GM21381 (cell line): Measurements from ENCODE around the gene MRPL46.
"Not testable (repeated sequence)": the region's sequence is repeated elsewhere in the genome, so short reads cannot be mapped to it uniquely, and the experiment has no call there.

Experiments used
- ATAC-seq: cut with Tn5 transposase; IDR thresholded peaks from one replicate; pipeline ENCODE4 v1.9.1; 2021; ENCODE audit warnings: mild to moderate bottlenecking, moderate library complexity; ENCODE audit not compliant: unreplicated experiment

MRPL46 gene

GRCh38 chr15:88479169-88479568 is 12.0 kb upstream of the MRPL46 start:
- no peak for ATAC-seq

DNA sequence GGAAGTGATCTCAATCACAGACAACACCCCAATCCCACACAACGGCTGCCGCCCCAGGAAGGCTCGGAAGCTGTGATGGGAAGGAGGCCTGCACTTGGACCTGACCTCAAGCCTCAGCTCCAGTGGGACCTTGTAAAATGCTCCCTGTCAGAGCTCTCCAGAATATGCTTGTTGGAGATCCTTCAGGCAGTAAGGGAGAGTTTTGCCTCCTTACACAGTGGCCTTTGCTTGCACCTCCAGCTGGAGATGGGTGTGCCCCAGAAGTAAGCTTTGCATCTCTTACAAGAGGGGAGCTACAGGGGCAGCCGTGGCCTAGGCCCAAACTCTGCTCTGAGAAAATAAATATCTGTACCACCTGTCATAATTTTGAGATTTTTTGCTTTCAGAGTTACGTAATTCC is 10.7 kb upstream of the MRPL46 start:
- no peak for ATAC-seq

GRCh38 chr15:88477126-88477525 is 9.9 kb upstream of the MRPL46 start:
- ATAC-seq: no peak

DNA sequence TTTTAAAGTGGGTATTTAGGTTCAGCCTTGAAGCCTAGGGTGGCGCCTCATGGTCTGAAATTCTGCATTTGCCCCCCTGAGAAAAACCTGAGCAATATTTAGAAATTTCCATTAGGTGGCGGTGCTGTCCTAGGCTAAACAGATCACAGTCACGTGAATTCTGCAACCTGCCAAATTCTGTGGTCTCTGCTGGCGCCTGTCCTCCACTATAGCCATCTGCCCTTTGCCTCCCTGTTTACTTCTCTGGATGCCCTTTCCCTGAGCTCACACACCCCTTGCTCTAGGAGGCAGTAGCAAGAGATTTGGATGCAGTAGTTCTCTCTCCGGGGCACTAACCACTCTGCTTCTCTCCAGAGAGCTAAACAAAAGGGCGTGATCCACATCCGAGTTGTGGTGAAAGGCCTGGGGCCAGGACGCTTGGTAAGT is 9.5 kb upstream of the MRPL46 start:
- no peak for ATAC-seq

DNA sequence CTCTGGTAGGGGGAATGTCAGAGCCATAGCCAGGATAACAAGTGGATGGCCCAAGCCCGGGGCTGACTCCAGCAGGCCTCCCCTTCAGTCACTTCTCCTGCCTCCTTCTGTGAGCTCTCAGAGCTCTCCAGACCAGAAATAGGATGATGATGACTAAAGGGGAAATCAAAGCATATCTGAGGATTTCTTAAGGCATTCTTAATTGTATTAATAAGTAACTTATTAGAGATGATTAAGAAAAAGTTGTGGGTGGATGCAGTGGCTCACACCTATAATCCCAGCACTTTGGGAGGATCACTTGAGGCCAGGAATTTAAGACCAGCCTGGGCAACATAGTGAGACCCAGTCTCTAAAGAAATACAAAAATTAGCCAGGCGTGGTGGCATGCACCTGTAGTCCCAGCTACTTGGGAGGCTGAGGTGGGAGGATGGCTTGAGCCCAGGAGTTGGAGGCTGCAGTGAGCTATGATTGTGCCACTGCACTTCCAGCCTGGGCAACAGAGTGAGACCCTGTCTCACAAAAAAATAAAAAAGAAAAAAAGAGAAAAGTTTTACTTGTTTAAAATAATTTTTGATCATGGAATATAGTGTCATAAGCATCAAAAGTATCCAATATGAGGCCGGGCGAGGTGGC is 6.6 kb upstream of the MRPL46 start:
- ATAC-seq: not testable (repeated sequence)

GRCh38 chr15:88472225-88472624 is 5.0 kb upstream of the MRPL46 start:
- no peak for ATAC-seq

- ATAC-seq: no peak
Measured at GRCh38 chr15:88470625-88471372, 3.6 kb upstream of the MRPL46 start.

GRCh38 chr15:88469321-88469720 is 2.1 kb upstream of the MRPL46 start:
- no peak for ATAC-seq

GRCh38 chr15:88468721-88469120 is 1.5 kb upstream of the MRPL46 start:
- not testable (repeated sequence) for ATAC-seq

GRCh38 chr15:88467935-88468528 is 844 bp upstream of the MRPL46 start:
- peak; percentile 2 for ATAC-seq

DNA sequence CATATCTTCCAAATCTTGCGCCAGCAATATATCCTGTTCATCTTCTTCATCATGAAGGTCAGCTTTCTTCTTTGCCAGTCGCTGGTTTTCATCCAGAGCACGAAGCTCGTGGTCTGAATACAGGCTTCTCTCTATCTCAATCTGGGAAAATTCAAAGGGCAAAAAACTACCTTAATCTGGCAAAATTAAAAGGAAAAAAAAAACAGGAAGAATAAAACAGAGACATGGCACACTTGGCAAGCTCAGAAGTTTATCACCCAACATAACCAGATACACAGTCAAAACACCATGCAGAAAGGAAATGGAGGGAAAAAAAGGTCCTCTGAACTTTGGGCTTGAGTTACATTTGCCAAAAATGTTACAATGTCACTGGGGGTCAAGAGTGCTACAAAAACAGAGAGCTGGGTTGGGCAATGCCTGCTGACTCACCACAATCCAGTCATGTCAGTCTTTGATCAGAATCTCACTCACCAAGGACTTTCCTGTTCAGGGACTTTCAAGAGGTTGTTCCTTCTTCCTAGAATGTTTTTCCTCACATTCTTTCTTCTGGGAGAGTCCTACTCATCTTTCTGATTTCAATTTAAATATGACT is 1.5 kb downstream of the MRPL46 start:
- ATAC-seq: no peak

- ATAC-seq: no peak
Measured at GRCh38 chr15:88463870-88464532, 3.2 kb downstream of the MRPL46 start.

DNA sequence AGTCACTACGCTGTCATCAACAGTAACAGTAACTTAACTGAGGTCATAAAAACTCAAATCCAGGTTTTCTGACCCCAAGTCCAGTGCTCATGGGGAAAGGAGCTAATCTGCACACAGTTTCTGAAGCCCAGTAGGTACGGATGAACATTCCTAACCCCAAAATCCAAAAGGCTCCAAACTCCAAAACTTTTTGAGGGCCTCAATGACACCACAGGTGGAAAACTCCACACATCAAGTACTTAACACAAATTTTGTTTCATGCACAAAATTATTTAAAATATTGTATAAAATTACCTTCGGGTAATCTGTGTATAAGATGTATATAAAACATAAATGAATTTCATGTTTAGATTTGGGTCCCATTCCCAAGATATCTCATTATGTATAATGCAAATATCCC is 10.5 kb downstream of the MRPL46 start:
- no peak for ATAC-seq

- ATAC-seq: peak; percentile 93
Measured at GRCh38 chr15:88454867-88455810, 12.0 kb downstream of the MRPL46 start.

DNA sequence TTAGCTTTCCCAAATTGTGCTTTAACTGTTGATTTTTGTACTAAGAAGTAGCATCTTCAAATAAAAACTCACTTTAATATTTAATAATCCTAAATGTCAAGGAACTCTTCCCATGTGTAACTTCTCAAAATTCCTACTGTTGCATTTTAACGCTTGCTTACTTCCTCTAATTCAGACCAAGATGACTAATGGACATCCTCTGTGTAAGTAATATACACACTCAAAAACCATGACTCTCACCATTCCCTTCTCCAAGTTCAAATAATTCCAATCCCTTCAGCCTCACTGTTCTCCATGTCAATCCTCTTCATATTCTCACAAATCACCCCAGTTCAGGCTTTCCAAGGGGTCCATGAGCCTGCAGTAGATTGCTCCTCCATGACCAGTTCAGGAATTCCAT is 13.0 kb downstream of the MRPL46 start:
- ATAC-seq: no peak

DNA sequence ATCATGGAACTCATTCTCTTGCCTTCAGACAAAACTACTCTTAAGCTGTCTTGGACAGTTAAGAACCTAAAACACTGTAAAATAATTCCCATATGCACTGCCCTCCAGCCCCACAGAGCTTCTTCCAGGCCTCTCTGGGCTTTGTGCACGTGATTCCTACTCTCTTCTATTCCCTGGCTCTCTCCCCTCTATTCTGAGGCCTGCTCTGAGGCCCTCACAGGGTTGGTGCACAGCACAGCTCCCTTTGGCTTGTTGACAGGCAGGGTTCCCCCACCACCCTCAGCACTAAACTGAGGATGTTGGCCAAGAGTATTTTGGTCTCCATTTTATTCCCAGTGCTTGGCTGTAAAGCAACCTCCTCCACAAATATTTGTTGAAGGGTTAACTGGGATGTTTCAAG is 13.5 kb downstream of the MRPL46 start:
- no peak for ATAC-seq

DNA sequence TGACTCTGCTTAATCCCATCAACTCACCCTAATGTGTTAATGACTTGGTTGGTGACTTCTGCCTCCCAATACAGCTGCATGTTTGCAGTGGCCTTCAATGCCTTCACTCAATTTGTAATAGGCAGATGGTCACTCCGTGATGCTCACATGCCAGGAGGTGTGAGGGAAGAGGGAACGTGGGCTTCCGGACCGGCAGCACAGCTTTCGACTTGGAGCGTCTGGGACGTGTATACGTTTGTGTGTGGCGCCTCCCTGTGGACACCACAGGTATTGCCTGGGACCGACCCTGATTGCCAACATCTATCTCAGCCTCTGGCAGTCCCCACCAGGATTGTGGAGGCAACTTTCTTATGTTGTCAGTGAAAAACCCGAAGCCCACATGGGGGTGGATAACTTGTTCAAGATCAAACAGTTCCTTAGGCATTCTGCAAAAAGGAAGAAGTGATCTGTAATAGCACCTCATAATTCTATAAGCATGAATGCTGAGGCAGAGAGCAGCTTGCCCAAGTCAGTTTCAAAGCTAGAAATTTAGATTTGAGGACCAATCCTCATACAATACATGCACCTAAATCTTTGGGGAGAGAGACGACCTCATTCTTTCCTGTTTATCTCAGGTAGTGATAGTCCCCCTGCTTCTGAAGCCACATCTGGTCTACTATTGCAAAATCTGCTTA is 16.9 kb downstream of the MRPL46 start:
- peak; percentile 44 for ATAC-seq

DNA sequence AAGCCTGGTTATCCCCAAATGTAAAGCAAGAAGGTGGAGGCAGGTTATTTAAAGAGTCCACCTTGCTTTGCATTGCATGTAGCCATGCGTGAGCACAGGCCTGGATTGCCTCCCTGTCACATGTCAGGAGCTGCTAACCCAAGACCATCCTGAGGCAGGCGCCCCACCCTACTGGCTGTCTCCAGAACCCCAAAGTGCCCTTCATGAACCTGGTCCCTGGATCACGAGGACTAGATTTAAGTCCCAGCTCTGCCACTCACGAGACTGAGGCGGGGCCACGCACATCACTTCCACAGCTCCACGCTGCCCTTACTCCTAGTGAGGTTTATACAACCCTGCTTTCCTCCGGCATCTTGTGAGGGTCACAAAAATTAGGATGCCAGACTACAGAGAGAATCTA is 17.6 kb downstream of the MRPL46 start:
- ATAC-seq: no peak

DNA sequence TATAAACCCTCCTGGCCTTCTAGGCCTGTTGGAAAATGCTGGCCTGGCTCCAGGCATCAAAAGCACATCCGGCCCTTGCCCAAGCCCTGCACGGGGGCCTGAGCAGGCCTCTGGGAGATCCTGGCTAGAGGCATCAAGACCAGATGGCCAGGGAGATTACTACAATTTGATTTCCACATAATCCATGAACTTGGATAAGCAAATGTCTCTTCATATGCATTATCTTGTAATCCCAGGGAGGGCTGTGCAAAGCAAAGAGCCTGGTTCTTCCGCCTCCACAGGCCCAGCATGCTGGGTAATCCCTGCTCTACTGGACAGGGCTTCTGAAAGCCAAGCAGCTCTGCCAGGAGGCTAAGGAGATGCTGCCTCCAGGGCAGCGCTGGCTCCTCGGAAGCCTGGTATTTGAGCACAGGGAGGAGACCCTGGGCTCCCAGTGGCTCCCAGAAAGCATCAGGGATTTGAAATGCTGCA is 18.2 kb downstream of the MRPL46 start:
- ATAC-seq: no peak

DNA sequence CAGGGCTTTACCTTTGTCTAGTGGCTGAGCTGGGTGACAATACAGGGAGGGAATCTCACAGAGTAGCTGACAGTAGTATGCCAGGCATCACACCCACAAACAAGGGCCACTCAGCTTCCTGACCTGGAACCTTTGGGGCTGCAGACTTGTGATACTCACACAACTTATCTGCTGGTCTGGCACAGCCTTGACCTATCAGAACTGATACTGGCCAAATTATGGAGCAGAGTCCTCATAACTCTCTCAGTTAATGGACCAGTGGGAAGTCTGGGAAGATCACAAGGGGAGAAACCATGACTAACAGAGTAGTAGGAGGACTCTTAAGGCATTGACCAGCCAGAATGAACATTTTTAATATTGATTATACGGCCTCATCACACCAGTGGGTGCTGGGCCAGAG is 19.4 kb downstream of the MRPL46 start:
- ATAC-seq: no peak
